Activated CD8-positive, alpha-beta memory T cell treated with anti-CD3 and anti-CD28 coated beads, Interleukin-2, amount 50 U/mL, for 1 hour (primary cell): ENCODE data around the gene PITPNM3.

Experiments used
- DNase-seq: peaks from one replicate; pipeline ENCODE4 v3.0.0-alpha.2; 2020; ENCODE audit errors: extremely low read depth

The PITPNM3 gene

GRCh38 chr17:6408735-6409134 lies 147.6 kb downstream of the PITPNM3 start:
- no peak for DNase-seq

GRCh38 chr17:6408276-6408675 lies 148.1 kb downstream of the PITPNM3 start:
- no peak for DNase-seq

- DNase-seq: no peak
Measured at GRCh38 chr17:6402258-6402657, 154.1 kb downstream of the PITPNM3 start.
